ENCODE results near the gene KAT6B.

The KAT6B gene

GRCh38 chr10:74823791-74824183 is 2.6 kb upstream of the KAT6B start:
- no peak for DNase-seq (ENCODE audit: low spot score)

- DNase-seq (ENCODE audit: low spot score), result peak; percentile 51
Observed at GRCh38 chr10:74824184-74824899, 2.1 kb upstream of the KAT6B start.

- peak; percentile 77 for DNase-seq (ENCODE audit: low spot score)
Observed at GRCh38 chr10:74824900-74825370, 1.5 kb upstream of the KAT6B start.

GRCh38 chr10:74825371-74826141 is 844 bp upstream of the KAT6B start:
- DNase-seq (ENCODE audit: low spot score), result peak; percentile 91

GRCh38 chr10:74827045-74827441 is 643 bp downstream of the KAT6B start:
- DNase-seq (ENCODE audit: low spot score), result no peak

GRCh38 chr10:74827694-74828093 is 1.3 kb downstream of the KAT6B start:
- no peak for DNase-seq (ENCODE audit: low spot score)

- no peak for DNase-seq (ENCODE audit: low spot score)
Observed at GRCh38 chr10:74828946-74829345, 2.5 kb downstream of the KAT6B start.

GRCh38 chr10:74831518-74832120 is 5.2 kb downstream of the KAT6B start:
- DNase-seq (ENCODE audit: low spot score), result no peak

- no peak for DNase-seq (ENCODE audit: low spot score)
Observed at GRCh38 chr10:74835963-74836362, 9.6 kb downstream of the KAT6B start.

- no peak for DNase-seq (ENCODE audit: low spot score)
Observed at GRCh38 chr10:74836877-74837276, 10.5 kb downstream of the KAT6B start.

- DNase-seq (ENCODE audit: low spot score), result no peak
Observed at GRCh38 chr10:74837743-74838142, 11.3 kb downstream of the KAT6B start.

GRCh38 chr10:74839708-74840107 is 13.3 kb downstream of the KAT6B start:
- DNase-seq (ENCODE audit: low spot score), result no peak

GRCh38 chr10:74841265-74841973 is 15.0 kb downstream of the KAT6B start:
- no peak for DNase-seq (ENCODE audit: low spot score)

- DNase-seq (ENCODE audit: low spot score), result no peak
Observed at GRCh38 chr10:74842301-74842954, 16.0 kb downstream of the KAT6B start.

GRCh38 chr10:74846958-74847357 is 20.6 kb downstream of the KAT6B start:
- DNase-seq (ENCODE audit: low spot score), result no peak

- no peak for DNase-seq (ENCODE audit: low spot score)
Observed at GRCh38 chr10:74851831-74852230, 25.4 kb downstream of the KAT6B start.

- DNase-seq (ENCODE audit: low spot score), result no peak
Observed at GRCh38 chr10:74852381-74852780, 26.0 kb downstream of the KAT6B start.

- DNase-seq (ENCODE audit: low spot score), result no peak
Observed at GRCh38 chr10:74854610-74855009, 28.2 kb downstream of the KAT6B start.

GRCh38 chr10:74855027-74855426 is 28.6 kb downstream of the KAT6B start:
- DNase-seq (ENCODE audit: low spot score), result no peak

GRCh38 chr10:74855439-74855838 is 29.0 kb downstream of the KAT6B start:
- DNase-seq (ENCODE audit: low spot score), result no peak

GRCh38 chr10:74856940-74857339 is 30.5 kb downstream of the KAT6B start:
- DNase-seq (ENCODE audit: low spot score), result no peak

- no peak for DNase-seq (ENCODE audit: low spot score)
Observed at GRCh38 chr10:74857586-74857985, 31.2 kb downstream of the KAT6B start.

Data from ecto neural progenitor cell (in vitro differentiated cells).